HG03108 (cell line): ENCODE results near the gene DNAJB8.

Source experiments
- ATAC-seq: cut with Tn5 transposase; IDR thresholded peaks from one replicate; pipeline ENCODE4 v1.9.1; 2021; ENCODE audit warnings: moderate library complexity; ENCODE audit not compliant: unreplicated experiment

The DNAJB8 gene

GRCh38 chr3:128484404-128485281, 18.0 kb upstream of the DNAJB8 start:
- no peak for ATAC-seq

DNA sequence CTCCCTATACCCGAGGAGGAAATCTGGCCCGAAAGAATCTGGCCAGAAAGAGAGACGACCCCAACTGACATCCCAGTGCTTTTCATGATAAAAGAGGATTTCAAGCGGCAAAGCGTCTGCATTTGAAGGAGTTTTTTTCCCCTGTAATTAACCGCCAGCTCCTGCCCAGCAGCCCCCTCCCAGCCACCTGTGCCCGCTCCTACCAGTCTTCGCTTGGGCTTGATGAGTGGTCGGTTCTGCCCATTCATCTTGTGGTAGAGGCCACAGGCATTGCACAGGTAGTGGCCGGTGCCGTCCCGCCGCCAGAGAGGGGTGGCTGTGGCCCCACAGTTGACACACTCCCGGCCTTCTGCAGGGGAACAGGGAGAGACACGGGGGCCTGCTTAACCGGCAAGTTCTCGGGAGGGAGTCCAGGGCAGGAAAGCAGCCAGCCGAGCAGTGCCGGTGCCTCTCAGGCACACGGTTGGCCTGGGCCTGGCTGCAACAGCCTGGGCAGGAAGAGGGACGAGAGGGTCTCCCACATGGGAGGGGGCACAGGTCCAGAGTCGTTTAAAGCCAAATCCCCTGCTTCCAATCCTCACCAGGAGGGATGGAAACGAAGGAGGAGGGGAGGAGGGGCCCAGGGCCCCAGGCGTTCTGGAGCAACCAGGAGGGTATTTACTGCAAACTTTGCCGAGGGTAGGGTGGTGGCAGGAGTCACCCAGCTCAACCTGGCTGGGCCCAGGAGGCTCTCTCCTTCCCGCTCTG, 17.1 kb upstream of the DNAJB8 start:
- ATAC-seq = no peak

DNA sequence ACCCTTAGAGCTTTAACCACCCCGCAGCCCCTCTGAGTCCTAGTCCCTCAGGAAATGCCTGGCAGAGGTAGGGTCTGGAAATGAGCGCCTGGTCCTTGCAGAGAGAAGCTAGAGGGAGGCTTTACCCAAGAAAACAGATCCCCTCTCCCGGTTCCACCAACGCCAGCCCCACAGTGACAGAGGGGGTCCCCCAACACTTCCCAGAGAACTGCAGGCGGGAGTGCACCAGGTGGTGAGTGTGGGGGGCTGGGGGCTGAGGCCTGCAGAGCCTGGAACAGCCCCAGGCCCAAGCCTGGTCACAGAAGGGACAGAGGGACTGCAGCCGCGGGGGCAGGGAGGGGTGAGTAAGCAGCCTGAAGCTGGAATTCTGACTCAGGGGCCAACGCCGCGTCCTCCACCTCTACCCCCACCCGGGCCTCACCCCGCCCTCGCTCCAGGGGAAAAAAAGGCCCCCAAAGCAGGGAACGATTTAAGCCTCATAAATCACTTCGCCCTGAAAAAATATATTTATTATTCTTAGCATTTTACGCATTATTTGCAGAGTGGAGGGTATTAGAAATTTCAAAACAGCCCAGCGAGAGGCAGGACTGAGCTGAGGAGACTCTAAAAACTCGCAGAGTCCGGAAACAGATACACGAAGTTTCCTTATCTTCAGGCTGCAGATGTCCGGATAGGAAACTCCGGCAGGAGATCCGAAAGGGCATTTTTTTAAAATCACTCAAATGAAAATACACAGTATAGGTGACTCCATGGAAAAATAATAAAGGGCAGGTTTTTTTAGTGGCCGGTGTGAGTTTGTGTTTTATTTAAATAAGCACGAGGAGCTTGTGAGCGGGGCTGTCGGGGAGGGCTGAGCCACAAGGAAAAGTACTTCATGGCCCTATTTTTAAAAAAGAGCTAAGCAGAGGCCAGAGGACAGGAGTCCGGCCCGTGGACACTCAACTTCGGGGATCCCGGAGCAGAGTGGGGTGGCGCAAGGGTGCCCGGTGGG, 16.3 kb upstream of the DNAJB8 start:
- ATAC-seq = no peak

DNA sequence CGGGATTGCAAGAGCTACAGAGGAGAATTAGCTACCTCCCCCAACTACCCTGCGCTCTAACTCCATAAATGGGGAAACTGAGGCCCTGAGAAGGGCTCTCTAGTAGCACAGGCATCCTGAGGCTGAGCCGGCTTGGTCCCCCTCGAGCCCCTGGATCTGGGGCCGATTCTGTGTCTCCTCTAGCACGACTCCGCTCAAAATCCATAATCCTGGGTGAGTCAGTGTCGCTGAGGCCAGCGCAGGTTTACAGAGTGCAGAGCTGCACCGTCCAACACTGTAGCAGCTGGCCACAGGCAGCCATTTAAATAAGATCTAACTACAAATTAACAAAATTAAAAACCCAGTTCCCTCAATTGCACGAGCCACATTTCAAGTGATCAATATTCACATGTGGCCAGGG, 15.5 kb upstream of the DNAJB8 start:
- no peak for ATAC-seq

DNA sequence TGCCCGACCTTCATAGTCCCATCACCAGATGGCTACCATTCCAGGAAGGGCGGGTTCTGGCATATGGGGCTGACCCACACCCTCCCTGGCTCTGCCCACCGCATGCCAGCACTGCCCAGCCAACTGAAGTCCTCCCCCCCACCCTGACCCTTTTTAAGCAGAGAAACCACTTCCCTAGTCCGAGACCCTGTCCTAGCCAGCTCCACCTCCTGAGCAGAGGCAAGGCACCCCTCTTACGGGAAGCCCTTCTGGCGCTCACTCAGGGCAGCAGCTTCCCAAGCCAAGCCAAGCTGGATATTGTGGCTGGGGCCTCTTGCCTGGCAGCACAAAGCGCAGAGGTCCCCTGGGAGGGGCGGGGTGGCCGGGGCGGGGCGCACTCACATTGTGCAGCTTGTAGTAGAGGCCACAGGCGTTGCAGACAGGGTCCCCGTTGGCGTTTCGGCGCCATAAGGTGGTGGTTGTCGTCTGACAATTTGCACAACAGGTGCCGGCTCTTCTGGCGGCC, 14.8 kb upstream of the DNAJB8 start:
- ATAC-seq = no peak

- ATAC-seq = no peak
These were observed 14.2 kb upstream of the DNAJB8 start for GRCh38 chr3:128480717-128481437.

DNA sequence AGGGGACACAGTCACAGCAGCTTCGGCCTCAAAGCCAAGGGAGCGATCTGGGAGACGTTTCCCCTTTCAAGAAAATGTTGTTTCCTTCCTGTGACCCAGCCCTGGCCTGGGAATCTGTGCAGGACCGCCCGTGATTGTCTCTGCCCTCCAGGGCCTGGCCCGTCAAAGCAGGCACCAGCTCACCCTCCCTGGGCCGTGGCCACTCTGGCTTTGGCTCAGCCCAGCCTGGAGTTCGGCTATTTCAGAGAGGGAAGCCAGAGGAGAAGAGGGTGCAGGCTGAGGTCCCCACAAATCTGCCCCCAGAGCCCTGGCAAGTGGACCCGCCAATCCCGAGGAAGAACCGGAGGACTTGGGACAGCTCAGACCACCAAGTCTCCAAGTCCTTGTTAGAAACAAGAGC, 13.6 kb upstream of the DNAJB8 start:
- no peak for ATAC-seq

GRCh38 chr3:128479558-128480086, 12.9 kb upstream of the DNAJB8 start:
- ATAC-seq = no peak

GRCh38 chr3:128478576-128479506, 12.2 kb upstream of the DNAJB8 start:
- ATAC-seq = no peak

DNA sequence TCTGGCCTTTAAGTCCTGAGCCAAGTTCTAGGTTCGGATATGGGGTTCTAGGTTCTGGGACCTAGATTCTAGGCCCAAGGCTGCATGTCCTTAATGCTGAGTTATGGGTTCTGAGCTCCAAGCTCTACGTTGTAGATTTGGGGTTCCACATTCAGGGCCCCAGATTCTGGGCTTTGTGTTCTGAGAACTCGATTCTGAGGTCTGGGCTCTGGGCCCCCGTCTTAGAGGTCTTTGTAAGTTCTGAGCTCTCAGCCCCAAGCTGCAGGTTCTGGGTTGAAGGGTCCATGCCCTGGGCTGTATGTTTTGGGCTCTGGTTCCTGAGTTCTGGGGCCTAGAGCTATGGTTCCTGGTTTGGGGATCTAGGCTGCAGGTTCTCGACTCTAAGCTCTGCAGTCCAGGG, 10.0 kb upstream of the DNAJB8 start:
- no peak for ATAC-seq

DNA sequence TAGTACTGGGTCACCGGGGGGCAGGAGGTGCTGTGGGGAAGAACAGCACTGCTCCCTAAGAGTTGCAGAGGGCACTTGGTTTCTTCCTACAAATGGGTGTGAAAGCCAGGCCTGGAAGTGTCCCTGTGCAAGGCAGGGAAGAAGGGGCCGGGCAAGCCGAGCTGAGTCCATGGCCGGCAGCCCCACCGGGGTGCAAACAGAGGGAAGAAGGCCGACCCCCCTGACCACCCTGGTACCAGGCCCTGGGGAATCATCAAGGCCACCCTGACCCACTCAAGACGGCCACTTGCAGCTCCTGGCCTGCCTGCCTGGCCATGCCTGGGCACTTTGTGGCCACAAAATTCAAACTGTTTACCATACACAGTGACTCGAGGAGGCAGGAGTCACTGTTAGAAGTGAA, 8.7 kb upstream of the DNAJB8 start:
- no peak for ATAC-seq

- ATAC-seq = no peak
These were observed 7.0 kb upstream of the DNAJB8 start for GRCh38 chr3:128473737-128474136.

DNA sequence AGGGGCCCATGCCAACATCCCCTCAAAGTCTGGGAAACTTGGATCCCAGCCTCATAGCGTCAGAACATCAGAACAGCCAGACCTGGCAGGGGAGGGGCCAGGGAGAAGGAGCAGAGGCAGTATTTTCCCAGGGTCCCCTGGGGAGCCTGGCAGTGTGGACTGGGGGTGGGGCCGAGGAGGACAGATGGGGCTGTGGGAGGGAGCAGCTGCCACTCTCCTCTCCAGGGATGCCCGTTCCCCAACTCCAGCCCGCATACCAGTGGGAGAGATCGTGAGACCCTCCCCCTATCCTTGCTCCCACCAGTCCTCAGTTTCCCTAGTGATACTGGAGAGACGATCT, 6.5 kb upstream of the DNAJB8 start:
- ATAC-seq = no peak

- ATAC-seq = no peak
These were observed 5.9 kb upstream of the DNAJB8 start for GRCh38 chr3:128472449-128473179.

DNA sequence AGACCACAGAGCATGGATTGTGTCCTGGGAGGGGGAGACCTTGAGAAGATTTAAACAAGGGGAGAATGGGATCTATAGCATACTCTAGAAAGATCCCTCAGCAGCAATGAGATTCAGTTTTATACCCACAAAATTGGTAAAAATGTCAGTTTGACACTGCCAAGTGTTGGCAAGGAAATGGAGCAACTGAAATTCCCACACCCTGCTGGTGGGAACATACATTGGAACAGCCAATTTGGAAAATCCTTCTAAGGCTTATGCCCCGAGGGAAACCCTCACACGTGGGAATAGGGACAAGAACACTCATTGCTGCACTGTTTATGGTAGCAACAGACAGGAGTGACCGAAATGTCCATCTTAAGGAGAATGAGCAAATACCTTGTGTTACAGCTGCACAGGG, 5.0 kb upstream of the DNAJB8 start:
- ATAC-seq = no peak

DNA sequence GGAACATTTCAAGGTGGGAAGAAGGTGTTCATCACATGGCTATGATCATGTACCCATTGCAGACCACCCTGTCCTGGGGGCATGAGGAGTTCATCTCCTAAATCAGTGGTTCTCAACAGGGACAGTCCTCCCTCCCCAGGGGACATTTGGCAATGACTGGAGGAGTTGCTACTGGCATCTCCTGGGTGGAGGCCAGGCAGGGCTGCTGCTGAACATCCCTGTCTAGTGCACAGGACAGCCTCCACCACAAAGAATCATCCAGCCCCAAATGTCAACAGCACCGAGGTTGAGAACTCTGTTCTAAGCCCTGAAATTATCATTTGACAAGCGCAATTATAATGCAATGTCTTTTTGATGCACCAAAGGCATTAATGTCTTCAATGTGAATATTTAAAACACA, 4.4 kb upstream of the DNAJB8 start:
- no peak for ATAC-seq

- no peak for ATAC-seq
These were observed 3.6 kb upstream of the DNAJB8 start for GRCh38 chr3:128470134-128470899.

DNA sequence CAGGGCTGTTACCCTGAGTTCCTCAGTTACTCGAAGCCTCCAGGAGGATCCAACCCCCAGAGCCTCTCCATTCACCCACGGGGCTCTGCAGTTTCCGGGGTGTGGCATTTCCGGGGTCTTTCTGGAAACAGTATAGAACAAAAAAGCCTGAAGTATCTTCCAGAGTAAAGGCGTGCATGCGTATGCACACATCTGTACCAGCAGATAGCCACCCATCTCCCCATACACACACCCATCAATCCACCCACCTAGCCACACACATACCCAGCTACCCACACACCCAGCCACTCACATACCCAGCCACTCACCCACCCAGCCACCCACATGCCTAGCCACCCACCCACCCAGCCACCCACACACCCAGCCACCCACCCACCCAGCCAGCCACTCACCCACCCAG, 2.9 kb upstream of the DNAJB8 start:
- ATAC-seq = no peak
